Activated CD4-positive, alpha-beta T cell treated with anti-CD3 and anti-CD28 coated beads, Interleukin-2, Interleukin-6, amounts not matched to agents 100 ng/mL and 50 ng/mL, durations not matched to agents 16 hours and 8 hours (primary cell): Measurements from ENCODE around the gene PXN.

Experiments
- DNase-seq: peaks from one replicate; pipeline ENCODE4 v3.0.0-alpha.2; 2020

The PXN gene

DNA sequence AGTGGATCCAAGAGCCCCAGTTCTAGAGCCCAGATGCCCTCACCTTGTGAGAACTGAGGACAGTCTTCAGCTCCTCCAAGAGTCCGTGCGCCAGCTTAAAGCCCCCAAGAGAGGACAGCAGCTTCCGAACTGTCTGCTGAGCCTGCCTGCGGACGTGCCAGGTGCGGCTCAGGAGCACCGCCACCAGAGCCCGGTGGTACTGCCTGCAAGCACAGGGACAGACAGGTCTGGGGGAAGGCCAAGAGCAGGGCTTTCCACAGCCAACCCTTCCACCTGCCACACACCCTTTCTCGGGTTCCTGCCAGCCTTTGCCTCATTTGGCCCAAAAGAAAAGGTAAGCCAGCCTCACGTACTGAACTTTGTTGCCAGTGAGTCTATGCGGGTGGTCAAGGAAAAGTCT is 101.2 kb downstream of the PXN start:
- no peak for DNase-seq

DNA sequence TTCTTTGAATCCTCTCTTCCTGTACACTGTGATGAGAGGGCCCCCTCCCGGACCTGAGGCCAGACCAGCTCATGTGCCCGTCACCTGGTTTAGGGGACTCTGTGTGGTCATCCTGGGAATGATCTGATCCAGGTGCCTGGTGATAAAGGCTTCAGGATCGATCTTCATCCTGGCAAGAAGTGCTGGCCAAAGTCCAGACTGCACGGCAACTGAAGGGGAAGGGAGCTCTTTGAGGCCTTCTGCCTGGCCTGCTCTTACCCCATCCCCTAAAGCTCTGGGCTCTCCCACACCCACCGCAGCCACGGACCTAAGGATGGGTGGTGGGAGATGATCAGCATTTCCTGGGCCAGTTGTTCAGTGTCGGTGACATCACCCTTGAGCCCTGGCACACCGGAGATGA is 102.8 kb downstream of the PXN start:
- no peak for DNase-seq

DNA sequence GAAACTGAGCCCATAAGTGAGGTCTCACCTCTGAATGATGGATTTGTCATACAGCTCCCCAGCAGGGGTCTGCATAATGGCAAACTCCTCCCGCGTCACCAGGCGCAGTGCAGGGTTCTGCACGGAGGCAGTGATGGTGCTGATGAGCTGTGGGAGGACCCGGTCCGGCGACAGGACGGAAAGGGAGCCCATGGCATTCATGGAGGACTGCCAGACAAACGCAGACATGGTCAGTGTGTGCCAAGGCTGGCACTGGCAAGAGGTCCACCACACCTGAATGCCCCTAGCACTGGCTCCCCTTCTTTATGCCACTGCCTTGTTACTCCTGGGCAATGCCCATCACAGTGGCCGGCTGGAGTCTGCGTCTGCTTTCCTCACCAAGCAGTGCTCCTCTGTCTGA is 103.7 kb downstream of the PXN start:
- no peak for DNase-seq
